Measurements from ENCODE around the gene TIMM8A. TPM values are rescaled to one million over a fixed set of nuclear protein-coding genes. Genes with fewer than 3 reads are reported as not detected.

TIMM8A gene
- total RNA-seq, 5 donors from 2014 or later (not counting 1 experiment from before 2014, with no cell fraction given) = 5.1 to 11.4 (median 9.8) TPM

Other genes with a start within 250 kb of the TIMM8A start
- under 1 TPM; 0.07 to 0.28 (median 0.13) TPM for gene DRP2, start 129.0 kb downstream of the TIMM8A start, total RNA-seq
- gene TAF7L, start 57.4 kb downstream of the TIMM8A start, total RNA-seq = not detected
- 1 to 10 TPM; 1.6 to 9.5 (median 4.1) TPM for gene BTK, start 37.4 kb upstream of the TIMM8A start, total RNA-seq
- gene RPL36A, start 42.3 kb upstream of the TIMM8A start, total RNA-seq = 100 to 1,000 TPM; 183 to 509 (median 431) TPM
- gene GLA, start 59.2 kb upstream of the TIMM8A start, total RNA-seq = 10 to 100 TPM; 11.3 to 22.5 (median 14.9) TPM
- gene HNRNPH2, start 59.5 kb upstream of the TIMM8A start, total RNA-seq = 10 to 100 TPM; 32.4 to 39.5 (median 36.0) TPM
- 10 to 100 TPM in 2 of 5 donors, 1 to 10 TPM in 3; 6.3 to 14.7 (median 9.4) TPM for gene ARMCX4, start 136.7 kb upstream of the TIMM8A start, total RNA-seq
- gene ARMCX1, start 201.8 kb upstream of the TIMM8A start, total RNA-seq = 1 to 10 TPM in 3 of 5 donors, under 1 TPM in 2; 0.72 to 1.5 (median 1.2) TPM

Data from T-cell (primary cell).